A549 (cell line): Measurements from ENCODE around the gene ACADVL. TPM values are rescaled to one million over a fixed set of nuclear protein-coding genes. Genes with fewer than 3 reads are reported as not detected.
A peak's percentile ranks its signal among the peaks of the same experiment; 100 is the strongest.

ENCODE experiments used
- ATAC-seq, 2 experiments: fragments of 200-7000 bp in 1 of 2; fragments of >200 bp in 1 of 2; cut with Nextera tagmentation in 1 of 2; cut with Tn5 transposase in 1 of 2; 3 replicates each; pipeline versions ENCODE4 v1.8.0 to v1.9.1; 2018 to 2020; ENCODE audit warnings: mild to moderate bottlenecking in 1 of 2, moderate library complexity in 1 of 2
- CTCF ChIA-PET: fragments of 300-600 bp; sonication (Branson Sonifier 250); formaldehyde crosslinking; extraction: SDS; loops from one replicate; lab custom pipeline; 2021; ENCODE audit warnings: antibody characterized with exemption, inconsistent platforms; lab: Yijun Ruan, JAX
- POLR2A ChIA-PET: fragments of 350-600 bp; formaldehyde crosslinking; extraction: SDS; loops from one replicate; lab custom pipeline; 2021; ENCODE audit warnings: antibody characterized with exemption, inconsistent platforms; lab: Yijun Ruan, JAX
- DNase-seq, 2 experiments: peaks; one replicate each; pipeline versions ENCODE4 v3.0.0 to v3.0.0-alpha.2; 2011 to 2016; ENCODE audit warnings: low read depth in 1 of 2, low spot score in 1 of 2
- FAIRE-seq: peaks from 2 replicates; lab custom pipeline; 2011; peaks lifted over from hg19 to GRCh38; lab: Jason Lieb, UNC
- H3K27ac ChIP-seq, 2 experiments: fragments of >200 bp; sonication (Bioruptor Twin); formaldehyde crosslinking; 3 replicates each; pipeline ENCODE4 v1.5.1; 2016 to 2017
- H3K4me1 ChIP-seq: fragments of >200 bp; sonication (Bioruptor Twin); formaldehyde crosslinking; 3 replicates; pipeline ENCODE4 v1.6.1; 2016
- H3K4me2 ChIP-seq: fragments of >200 bp; sonication (Bioruptor Twin); formaldehyde crosslinking; 3 replicates; pipeline ENCODE4 v1.6.1; 2016
- H3K4me3 ChIP-seq: fragments of >200 bp; sonication (Bioruptor Twin); formaldehyde crosslinking; 3 replicates; pipeline ENCODE4 v1.5.1; 2016
- H3K9me3 ChIP-seq: fragments of >200 bp; sonication (Bioruptor Twin); formaldehyde crosslinking; 3 replicates; pipeline ENCODE4 v1.6.1; 2016
- BHLHE40 ChIP-seq: IDR thresholded peaks from 2 replicates; pipeline ENCODE4 v1.6.1; 2012; ENCODE audit warnings: low read depth, low read length, inconsistent platforms
- CBX2 ChIP-seq: fragments of 200-600 bp; sonication (generic); IDR thresholded peaks from 2 replicates; pipeline ENCODE4 v1.6.1; 2016; ENCODE audit warnings: low read depth, mild to moderate bottlenecking, borderline replicate concordance
- CBX8 ChIP-seq: fragments of 200-600 bp; sonication (generic); IDR thresholded peaks from 2 replicates; pipeline ENCODE4 v1.6.1; 2016
- CHD2 ChIP-seq: fragments of 150-350 bp; IDR thresholded peaks from 2 replicates; pipeline ENCODE4 v1.6.1; 2014; ENCODE audit warnings: low read length; ENCODE audit not compliant: partially characterized antibody
- EHF ChIP-seq: fragments of 250-450 bp; sonication (Bioruptor Pico); IDR thresholded peaks from 2 replicates; pipeline ENCODE4 v1.5.0; 2020; ENCODE audit warnings: mild to moderate bottlenecking
- ESRRA ChIP-seq: fragments of 150-350 bp; IDR thresholded peaks from 2 replicates; pipeline ENCODE4 v1.6.1; 2014; ENCODE audit warnings: mild to moderate bottlenecking, low read length, borderline replicate concordance
- FOSB ChIP-seq: fragments of 250-450 bp; sonication (Bioruptor Pico); IDR thresholded peaks from 2 replicates; pipeline ENCODE4 v1.5.0; 2020; ENCODE audit warnings: mild to moderate bottlenecking, moderate library complexity
- FOSL2 ChIP-seq, 2 experiments: fragments of 450-650 bp in 1 of 2; fragments of >200 bp in 1 of 2; sonication (Bioruptor Twin) in 1 of 2; formaldehyde crosslinking; IDR thresholded peaks; 2 replicates each; pipeline versions ENCODE4 v1.5.0 to v1.6.1; 2016 to 2020; ENCODE audit warnings: mild to moderate bottlenecking in 1 of 2, moderate library complexity in 1 of 2
- GATA3 ChIP-seq: IDR thresholded peaks from 2 replicates; pipeline ENCODE4 v1.6.1; 2012; ENCODE audit warnings: borderline replicate concordance
- HDAC2 ChIP-seq: fragments of 200-600 bp; sonication (generic); IDR thresholded peaks from 2 replicates; pipeline ENCODE4 v1.6.1; 2016
- HEYL ChIP-seq: fragments of 250-450 bp; sonication (Bioruptor Pico); IDR thresholded peaks from 2 replicates; pipeline ENCODE4 v1.8.0; 2021; ENCODE audit warnings: mild to moderate bottlenecking, moderate library complexity
- HMGXB4 ChIP-seq: fragments of 250-450 bp; sonication (Bioruptor Pico); IDR thresholded peaks from 2 replicates; pipeline ENCODE4 v1.5.0; 2021; ENCODE audit warnings: mild to moderate bottlenecking, moderate library complexity, borderline replicate concordance
- KDM1A ChIP-seq: fragments of 200-600 bp; sonication (generic); IDR thresholded peaks from 2 replicates; pipeline ENCODE4 v1.6.1; 2016; ENCODE audit warnings: low read depth, mild to moderate bottlenecking
- MAZ ChIP-seq: fragments of 150-350 bp; IDR thresholded peaks from 2 replicates; pipeline ENCODE4 v1.6.1; 2014; ENCODE audit warnings: antibody characterized with exemption, low read depth, low read length, borderline replicate concordance
- PHF8 ChIP-seq: fragments of 200-600 bp; sonication (generic); IDR thresholded peaks from 2 replicates; pipeline ENCODE4 v1.6.1; 2016; ENCODE audit warnings: low read depth, mild to moderate bottlenecking, antibody characterized with exemption, moderate library complexity, borderline replicate concordance
- POLR2AphosphoS2 ChIP-seq: conservative IDR thresholded peaks from 2 replicates; pipeline ENCODE4 v1.6.1; 2012; ENCODE audit warnings: low read length, improper control_type of control experiment, inconsistent platforms
- RARB ChIP-seq: fragments of 250-450 bp; sonication (Bioruptor Pico); IDR thresholded peaks from 2 replicates; pipeline ENCODE4 v1.8.0; 2021; ENCODE audit warnings: mild to moderate bottlenecking, moderate library complexity
- RNF2 ChIP-seq: fragments of 200-600 bp; sonication (generic); IDR thresholded peaks from 2 replicates; pipeline ENCODE4 v1.6.1; 2016; ENCODE audit warnings: low read depth, mild to moderate bottlenecking, antibody characterized with exemption, moderate library complexity, borderline replicate concordance
- TFCP2L1 ChIP-seq: fragments of 250-450 bp; sonication (Bioruptor Pico); IDR thresholded peaks from 2 replicates; pipeline ENCODE4 v1.5.0; 2021; ENCODE audit warnings: mild to moderate bottlenecking
- USF2 ChIP-seq: fragments of 450-650 bp; IDR thresholded peaks from 2 replicates; pipeline ENCODE4 v1.6.1; 2014; ENCODE audit warnings: antibody characterized with exemption
- ZFP36 ChIP-seq: fragments of 450-650 bp; IDR thresholded peaks from 2 replicates; pipeline ENCODE4 v1.6.1; 2014; ENCODE audit warnings: borderline replicate concordance; ENCODE audit not compliant: partially characterized antibody
- ZSCAN20 ChIP-seq: fragments of 250-450 bp; sonication (Bioruptor Pico); IDR thresholded peaks from 2 replicates; pipeline ENCODE4 v1.8.0; 2022; ENCODE audit warnings: mild to moderate bottlenecking, moderate library complexity
- WGBS: methylation state at CpG from one replicate; pipeline ENCODE4 v1.1.6; 2017; ENCODE audit errors: missing lambda C conversion rate; 5-methylcytosine and 5-hydroxymethylcytosine counted together
- polyA plus RNA-seq, 4 experiments: library from polyadenylated mRNA; depleted of rRNA in 3 of 4; stranded (reverse); fragments of >200 nt; fragmentation: RNase III in 1 of 4; extraction: RNeasy Plus Mini Kit Qiagen cat#74134 plus additional on column Dnase treatment in 1 of 4; gene quantifications; 2 replicates in 3 of 4; 3 replicates in 1 of 4; pipeline ENCODE4 v1.2.3, GENCODE V29; 2011 to 2017
- TF ChIP-seq, protein P1 (sequence below): IDR thresholded peaks from 2 replicates; pipeline ENCODE4 v1.6.1; 2012
- TF ChIP-seq, protein P2 (sequence below): IDR thresholded peaks from 2 replicates; pipeline ENCODE4 v1.6.1; 2012
- TF ChIP-seq, protein P3 (sequence below): fragments of >200 bp; sonication (Bioruptor Twin); formaldehyde crosslinking; IDR thresholded peaks from 3 replicates; pipeline ENCODE4 v1.6.1; 2016

ACADVL gene
- polyA plus RNA-seq, 2 of the 4 experiments (the other 2 are of a cell fraction) = 238 to 425 TPM

DNA sequence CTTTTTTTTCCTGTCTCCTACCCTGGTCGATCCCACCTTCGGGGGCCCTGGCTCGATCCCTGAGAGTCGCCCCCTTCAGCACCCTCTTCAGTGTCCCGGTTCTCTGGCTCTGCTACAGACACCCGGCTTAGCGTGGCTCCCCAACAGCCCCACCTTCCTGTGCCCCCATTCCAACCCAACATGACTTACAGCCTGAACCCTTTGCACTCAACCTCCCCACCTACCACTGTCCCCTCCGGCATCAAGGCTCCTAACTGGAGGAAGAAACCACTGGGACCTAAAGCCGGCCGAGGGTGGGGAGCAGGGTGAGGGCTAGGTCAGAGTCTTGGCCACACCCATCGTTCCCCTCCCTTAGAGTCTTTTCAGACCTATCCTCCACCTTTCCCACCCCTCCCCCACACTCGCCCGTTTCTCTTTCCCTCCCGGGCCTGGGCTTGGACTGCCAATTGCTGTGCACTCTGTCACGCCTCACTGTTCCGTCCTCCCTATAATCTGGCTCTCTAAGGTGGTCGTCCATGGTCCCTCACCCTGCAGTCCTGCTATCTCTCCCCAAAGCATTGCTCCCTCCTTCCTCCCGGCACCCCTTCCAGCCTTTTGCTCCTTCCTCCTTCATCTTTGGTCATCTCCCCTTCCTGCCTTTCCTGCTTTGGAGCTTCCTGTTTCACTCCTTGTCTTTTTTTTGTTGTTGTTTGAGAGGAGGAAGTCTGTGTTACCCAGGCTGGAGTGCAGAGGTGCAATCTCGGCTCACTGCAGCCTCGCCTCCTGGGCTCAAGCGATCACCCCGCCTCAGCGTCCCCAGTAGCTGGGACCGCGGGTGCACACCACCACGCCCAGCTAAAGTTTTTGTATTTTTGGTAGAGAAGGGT, 43.4 kb downstream of the ACADVL start (continued):
- TF ChIP-seq CBX8 (no peak), HEYL (CRISPR knock-in tag) (no peak)

- Histone ChIP-seq H3K9me3 (no peaks in the 10 kb centered on the region), H3K27ac (peak overlapping the region; percentile 73 to 83), H3K4me3 (no peak overlapping the region), H3K4me2 (peak overlapping the region; percentile 79), H3K4me1 (peaks cover 61% of the 10 kb centered on the region)
- POLR2A ChIA-PET = interaction anchor here (0.8 kb wide), 1 partner anchor 44 kb away, joined by 4 read pairs; the partner anchor contains the start of gene DLG4
- DNase-seq = no peak
- no peak for TF ChIP-seq RNF2
- TF ChIP-seq EHF (CRISPR knock-in tag) = no peak
- TF ChIP-seq, protein P1, sequence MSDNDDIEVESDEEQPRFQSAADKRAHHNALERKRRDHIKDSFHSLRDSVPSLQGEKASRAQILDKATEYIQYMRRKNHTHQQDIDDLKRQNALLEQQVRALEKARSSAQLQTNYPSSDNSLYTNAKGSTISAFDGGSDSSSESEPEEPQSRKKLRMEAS = no peak
- TF ChIP-seq RARB = no peak
- no peak for TF ChIP-seq HMGXB4 (CRISPR knock-in tag)
- TF ChIP-seq USF2 = no peak
- TF ChIP-seq KDM1A = no peak
- no peak for TF ChIP-seq HDAC2
- no peak for TF ChIP-seq BHLHE40
- no peak for TF ChIP-seq PHF8
- TF ChIP-seq, protein P2, sequence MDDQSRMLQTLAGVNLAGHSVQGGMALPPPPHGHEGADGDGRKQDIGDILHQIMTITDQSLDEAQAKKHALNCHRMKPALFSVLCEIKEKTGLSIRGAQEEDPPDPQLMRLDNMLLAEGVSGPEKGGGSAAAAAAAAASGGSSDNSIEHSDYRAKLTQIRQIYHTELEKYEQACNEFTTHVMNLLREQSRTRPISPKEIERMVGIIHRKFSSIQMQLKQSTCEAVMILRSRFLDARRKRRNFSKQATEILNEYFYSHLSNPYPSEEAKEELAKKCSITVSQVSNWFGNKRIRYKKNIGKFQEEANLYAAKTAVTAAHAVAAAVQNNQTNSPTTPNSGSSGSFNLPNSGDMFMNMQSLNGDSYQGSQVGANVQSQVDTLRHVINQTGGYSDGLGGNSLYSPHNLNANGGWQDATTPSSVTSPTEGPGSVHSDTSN = no peak
- no peak for TF ChIP-seq TFCP2L1
- peak in 1 of 2 experiments; percentile 7; a peak in 2 of 6 replicates for ATAC-seq
- 74% methylated on average over 4 of the region's 4 CpGs for WGBS
- CTCF ChIA-PET = interaction anchor here (1.1 to 4.6 kb wide), 6 partner anchors 9 to 218 kb away, joined by 3 to 52 read pairs (median 6); partner anchors contain the start of gene SLC2A4
- FAIRE-seq = no peak
Observed at GRCh38 chr17:7263801-7264078, 44.0 kb downstream of the ACADVL start.

DNA sequence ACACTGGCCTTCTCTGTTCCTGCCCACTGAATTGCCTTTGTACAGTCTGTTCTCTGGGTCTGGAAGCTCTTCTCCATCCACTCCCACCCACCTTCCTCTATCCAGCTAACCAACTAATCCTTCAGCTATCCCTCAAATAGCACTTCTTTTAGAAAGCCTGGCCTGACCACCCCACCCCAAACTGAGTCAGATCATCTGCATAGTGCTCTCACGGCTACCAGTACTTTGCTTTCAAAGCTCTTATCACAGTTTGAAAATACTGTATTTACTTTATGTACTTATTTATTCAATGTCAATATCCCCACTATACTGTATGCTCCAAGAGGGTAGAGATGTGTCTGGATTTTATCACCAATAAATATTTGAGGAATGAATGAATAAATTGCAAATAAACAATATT, 47.0 kb downstream of the ACADVL start:
- no peak overlapping the region for H3K4me3 ChIP-seq
- ChIA-PET POLR2A (no interaction called here), CTCF (interaction anchor here (0.7 to 4.6 kb wide), 9 partner anchors 10 to 376 kb away, joined by 3 to 52 read pairs (median 6); partner anchors contain the start of gene SLC2A4)
- peak overlapping the region; percentile 43 to 83; a peak in 2 of 6 replicates for H3K27ac ChIP-seq
- TF ChIP-seq KDM1A (no peak), ZFP36 (peak; percentile 25), ESRRA (no peak), USF2 (no peak), FOSL2 (IDR thresholded peaks at IDR 0.05) (no peak), FOSL2 (CRISPR knock-in tag; IDR thresholded peaks at IDR 0.05) (peak; percentile 31; the same call in 1 of the 2 replicates), CHD2 (no peak), ZSCAN20 (CRISPR knock-in tag) (no peak), CBX2 (no peak), MAZ (no peak), POLR2AphosphoS2 (no peak), FOSB (CRISPR knock-in tag) (no peak), GATA3 (peak; percentile 65; the same call in 1 of the 2 replicates)
- TF ChIP-seq, protein P3, sequence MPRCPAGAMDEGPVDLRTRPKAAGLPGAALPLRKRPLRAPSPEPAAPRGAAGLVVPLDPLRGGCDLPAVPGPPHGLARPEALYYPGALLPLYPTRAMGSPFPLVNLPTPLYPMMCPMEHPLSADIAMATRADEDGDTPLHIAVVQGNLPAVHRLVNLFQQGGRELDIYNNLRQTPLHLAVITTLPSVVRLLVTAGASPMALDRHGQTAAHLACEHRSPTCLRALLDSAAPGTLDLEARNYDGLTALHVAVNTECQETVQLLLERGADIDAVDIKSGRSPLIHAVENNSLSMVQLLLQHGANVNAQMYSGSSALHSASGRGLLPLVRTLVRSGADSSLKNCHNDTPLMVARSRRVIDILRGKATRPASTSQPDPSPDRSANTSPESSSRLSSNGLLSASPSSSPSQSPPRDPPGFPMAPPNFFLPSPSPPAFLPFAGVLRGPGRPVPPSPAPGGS = no peak
- peak overlapping the region; percentile 36; the same call in 2 of the 3 replicates for H3K4me2 ChIP-seq
- DNase-seq (peak in 1 of 2 experiments; percentile 71), FAIRE-seq (no peak), ATAC-seq (peak; percentile 40 to 62; a peak in 3 of 6 replicates)
- H3K4me1 ChIP-seq = peaks cover 46% of the 10 kb centered on the region
- WGBS = 0% methylated on average over 1 of the region's 1 CpG
- no peaks in the 10 kb centered on the region for H3K9me3 ChIP-seq
